Measurements from ENCODE around the gene VHLL. TPM values are rescaled to one million over a fixed set of nuclear protein-coding genes. Genes with fewer than 3 reads are reported as not detected.

The VHLL gene
- polyA plus RNA-seq (2012; ENCODE audit: insufficient read length, low read depth), result not detected

GRCh38 chr1:156298852-156299357 lies at the start of gene VHLL:
Gene VHLL, minus strand, starts transcription at chr1:156299307. Its CDS starts 118 bp downstream, at chr1:156299189.
- TF ChIP-seq SIN3A (IDR thresholded peaks at IDR 0.05; ENCODE audit: borderline replicate concordance, insufficient read depth, low read length), result no peak
- TF ChIP-seq FOXP2 (optimal IDR thresholded peaks at IDR 0.05; ENCODE audit: borderline replicate concordance, extremely low read depth, extremely low read length, insufficient read depth), result no peak
- no peak for TF ChIP-seq POLR2AphosphoS5 (IDR thresholded peaks at IDR 0.05; ENCODE audit: low read depth, low read length)
- no peak for TF ChIP-seq TAF1 (IDR thresholded peaks at IDR 0.05; ENCODE audit: borderline replicate concordance, insufficient read depth, low read length)
- no peak for TF ChIP-seq REST (IDR thresholded peaks at IDR 0.05; ENCODE audit: insufficient read depth in 1 of 2, low read depth in 2 of 2, low read length in 2 of 2)

GRCh38 chr1:156347331-156347730 lies 48.2 kb upstream of the VHLL start:
- TF ChIP-seq POLR2AphosphoS5 (IDR thresholded peaks at IDR 0.05; ENCODE audit: low read depth, low read length), result no peak
- no peak for TF ChIP-seq SIN3A (IDR thresholded peaks at IDR 0.05; ENCODE audit: borderline replicate concordance, insufficient read depth, low read length)
- TF ChIP-seq REST (IDR thresholded peaks at IDR 0.05; ENCODE audit: insufficient read depth in 1 of 2, low read depth in 2 of 2, low read length in 2 of 2), result no peak
- no peak for TF ChIP-seq FOXP2 (optimal IDR thresholded peaks at IDR 0.05; ENCODE audit: borderline replicate concordance, extremely low read depth, extremely low read length, insufficient read depth)
- TF ChIP-seq TAF1 (IDR thresholded peaks at IDR 0.05; ENCODE audit: borderline replicate concordance, insufficient read depth, low read length), result no peak

DNA sequence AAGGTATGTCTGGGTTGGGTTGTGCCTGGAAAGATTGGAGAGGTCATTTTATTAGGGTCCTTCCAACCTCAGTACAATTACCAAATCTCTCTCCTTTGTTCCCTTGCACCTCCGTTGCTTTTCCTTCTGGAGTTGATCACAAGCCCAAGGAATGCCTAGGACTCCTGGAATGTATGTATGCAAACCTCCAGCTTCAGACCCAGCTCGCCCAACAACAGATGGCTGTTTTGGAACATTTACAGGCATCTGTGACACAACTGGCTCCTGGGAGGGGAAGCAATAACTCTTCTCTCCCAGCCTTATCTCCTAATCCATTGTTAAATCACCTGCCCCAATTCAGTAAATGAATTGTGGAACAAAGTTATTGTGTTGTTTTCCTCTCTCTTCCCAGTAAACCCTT lies 47.5 kb upstream of the VHLL start:
- TF ChIP-seq POLR2AphosphoS5 (IDR thresholded peaks at IDR 0.05; ENCODE audit: low read depth, low read length), result no peak
- no peak for TF ChIP-seq SIN3A (IDR thresholded peaks at IDR 0.05; ENCODE audit: borderline replicate concordance, insufficient read depth, low read length)
- no peak for TF ChIP-seq REST (IDR thresholded peaks at IDR 0.05; ENCODE audit: insufficient read depth in 1 of 2, low read depth in 2 of 2, low read length in 2 of 2)
- no peak for TF ChIP-seq TAF1 (IDR thresholded peaks at IDR 0.05; ENCODE audit: borderline replicate concordance, insufficient read depth, low read length)
- TF ChIP-seq FOXP2 (optimal IDR thresholded peaks at IDR 0.05; ENCODE audit: borderline replicate concordance, extremely low read depth, extremely low read length, insufficient read depth), result no peak

GRCh38 chr1:156344409-156344808 lies 45.3 kb upstream of the VHLL start:
- TF ChIP-seq FOXP2 (optimal IDR thresholded peaks at IDR 0.05; ENCODE audit: borderline replicate concordance, extremely low read depth, extremely low read length, insufficient read depth) (no peak), TAF1 (IDR thresholded peaks at IDR 0.05; ENCODE audit: borderline replicate concordance, insufficient read depth, low read length) (no peak), SIN3A (IDR thresholded peaks at IDR 0.05; ENCODE audit: borderline replicate concordance, insufficient read depth, low read length) (no peak), REST (IDR thresholded peaks at IDR 0.05; ENCODE audit: insufficient read depth in 1 of 2, low read depth in 2 of 2, low read length in 2 of 2) (no peak), POLR2AphosphoS5 (IDR thresholded peaks at IDR 0.05; ENCODE audit: low read depth, low read length) (no peak)
